UCSD-AML1 (cell line): Measurements from ENCODE around the gene CDC123.
"Not testable (repeated sequence)": the region's sequence is repeated elsewhere in the genome, so short reads cannot be mapped to it uniquely, and the experiment has no call there.

Source experiments
- DNase-seq: peaks from one replicate; lab custom pipeline; 2025; ENCODE audit not compliant: unreplicated experiment; lab: John Stamatoyannopoulos, UW

CDC123 gene

DNA sequence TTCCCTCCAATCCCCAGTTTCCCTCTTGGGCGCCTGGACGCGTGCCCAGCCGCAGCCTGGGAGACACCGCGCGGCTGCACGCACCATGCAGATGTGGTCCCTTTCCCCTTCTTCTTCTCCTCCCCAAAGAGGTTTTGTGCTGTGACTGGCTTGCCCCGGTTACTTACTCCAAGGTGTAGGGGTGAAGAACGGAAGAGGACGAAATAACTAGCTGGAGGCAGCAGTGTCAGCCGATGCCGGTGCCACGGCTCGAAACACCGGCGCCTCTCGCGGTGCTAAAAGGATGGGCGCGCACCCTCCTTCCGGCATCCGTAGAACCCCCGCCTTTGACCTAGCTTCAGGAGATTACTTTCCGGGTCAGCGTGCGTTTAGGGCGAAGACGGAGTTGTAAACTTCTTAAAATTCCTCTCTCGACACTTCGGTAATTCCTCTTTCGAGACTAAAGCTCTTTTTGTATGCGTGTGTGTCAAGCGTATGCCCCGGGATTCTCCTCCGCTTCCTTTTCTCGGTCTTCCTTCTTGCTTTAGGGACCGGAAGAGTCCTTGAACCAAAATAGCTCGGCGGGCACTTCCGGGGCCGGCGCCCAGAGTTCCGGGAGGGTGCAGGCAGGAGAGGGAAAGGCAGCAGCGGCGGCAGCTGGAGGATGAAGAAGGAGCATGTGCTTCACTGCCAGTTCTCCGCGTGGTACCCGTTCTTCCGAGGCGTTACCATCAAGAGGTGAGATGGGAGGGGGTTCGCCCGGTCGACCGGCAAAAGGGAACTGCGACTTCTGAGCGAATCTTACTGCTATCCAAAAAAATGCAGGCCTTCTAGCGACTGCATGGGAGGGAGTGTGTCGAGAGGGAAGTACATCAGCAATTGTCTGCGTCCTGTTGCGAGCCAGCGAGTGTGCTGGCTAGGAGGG lies at the start of gene CDC123, which contains the start of gene NUDT5:
CDC123 (plus strand) TSS at position 586 of the 904 bp plus-strand sequence; CDS start at position 644, 58 bp downstream.
NUDT5 (minus strand) TSS at position 289 of the 904 bp plus-strand sequence. CDS start 9,600 bp downstream, outside the sequence.
- DNase-seq: peak; percentile 92

DNA sequence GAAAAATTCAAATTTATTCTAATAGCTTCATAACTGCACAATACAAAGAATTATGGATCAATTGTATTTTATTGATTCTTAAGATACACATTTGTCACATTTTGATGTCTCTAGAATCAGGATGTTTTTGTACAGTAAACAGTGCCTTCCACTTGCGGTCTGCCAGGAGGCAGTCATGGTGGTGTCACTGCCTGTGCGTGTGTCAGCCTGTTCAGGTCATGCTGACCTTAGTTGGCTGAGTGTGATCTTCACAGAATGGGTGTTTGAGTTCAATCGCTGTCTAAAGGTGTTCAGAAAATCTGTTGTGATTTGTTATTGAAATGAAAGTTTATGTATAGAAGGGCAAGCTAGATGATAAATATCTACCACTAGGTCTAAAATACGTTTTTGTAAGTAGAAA lies 45.8 kb upstream of the CDC123 start:
- DNase-seq: no peak

DNA sequence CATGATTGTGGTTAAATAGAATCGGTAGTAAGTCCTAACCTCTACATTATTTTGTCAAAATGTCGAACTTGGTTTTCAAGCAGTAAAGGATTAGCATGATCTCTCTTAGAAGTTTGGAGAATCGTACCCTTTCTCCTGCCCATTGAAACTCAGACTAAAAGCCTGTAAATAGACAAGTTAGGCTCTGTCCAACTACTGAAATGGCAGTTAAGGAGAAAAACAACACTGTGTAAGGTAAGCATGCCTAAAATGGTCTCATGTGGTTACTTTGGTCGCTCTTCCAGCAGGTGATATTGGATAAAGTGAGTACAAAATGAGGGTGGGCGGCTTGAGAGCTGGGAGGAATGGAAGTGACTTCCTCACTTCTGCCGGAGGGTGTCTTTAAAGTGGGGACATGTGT lies 41.5 kb upstream of the CDC123 start:
- DNase-seq: no peak

DNA sequence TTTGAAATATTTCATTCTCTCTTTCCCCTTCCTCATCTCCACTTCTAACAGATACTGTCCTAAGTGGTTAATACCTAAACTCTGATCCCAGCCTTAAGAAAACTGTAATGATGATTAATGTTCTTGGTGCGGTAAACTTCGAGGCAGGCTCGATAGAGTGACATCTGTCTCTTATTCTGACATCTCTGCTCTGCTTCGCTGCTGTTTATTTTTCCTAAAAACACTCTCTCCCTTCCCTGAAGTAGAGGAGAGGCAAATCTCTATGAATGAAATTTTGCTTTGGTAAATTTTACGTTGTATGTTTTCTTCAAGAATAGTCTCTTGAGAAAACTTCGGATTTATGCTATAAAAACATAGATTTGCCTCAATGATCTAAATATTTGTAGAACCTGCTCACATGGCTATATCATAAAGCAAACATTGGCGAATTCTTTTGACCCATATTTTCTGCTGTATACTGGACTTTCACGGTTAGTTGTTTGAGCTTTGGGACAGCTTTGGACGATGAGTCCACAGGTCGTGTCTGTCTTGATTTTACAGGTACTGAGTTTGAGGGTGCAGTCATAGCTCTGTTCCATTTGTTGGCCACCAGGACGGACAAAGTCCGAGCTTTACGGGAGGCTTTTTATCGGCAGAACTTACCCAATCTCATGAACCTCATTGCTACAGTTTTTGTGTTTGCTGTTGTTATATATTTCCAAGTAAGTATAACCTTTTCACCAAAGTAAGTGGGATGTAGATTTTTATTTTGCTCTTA lies 39.4 kb upstream of the CDC123 start:
- DNase-seq: no peak

DNA sequence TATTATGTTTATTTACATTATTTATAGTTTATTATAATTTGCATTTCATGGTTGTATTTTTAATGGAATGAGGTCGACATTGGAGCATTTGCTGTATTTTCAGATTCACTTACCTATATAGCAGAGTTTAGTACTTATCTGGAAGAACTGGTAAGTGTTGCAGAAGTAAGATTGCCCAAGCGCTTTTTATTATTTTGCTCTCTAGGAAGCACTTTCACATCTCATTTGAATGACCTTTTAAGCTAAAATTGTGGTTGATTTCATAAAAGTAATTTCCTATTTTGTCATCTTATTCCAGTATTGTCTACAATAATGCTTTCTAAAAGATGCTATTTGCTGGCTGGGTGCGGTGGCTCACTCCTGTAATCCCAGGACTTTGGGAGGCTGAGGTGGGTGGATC lies 37.9 kb upstream of the CDC123 start:
- no peak for DNase-seq

- DNase-seq: no peak
These were observed 35.3 kb upstream of the CDC123 start for GRCh38 chr10:12160664-12161063.

DNA sequence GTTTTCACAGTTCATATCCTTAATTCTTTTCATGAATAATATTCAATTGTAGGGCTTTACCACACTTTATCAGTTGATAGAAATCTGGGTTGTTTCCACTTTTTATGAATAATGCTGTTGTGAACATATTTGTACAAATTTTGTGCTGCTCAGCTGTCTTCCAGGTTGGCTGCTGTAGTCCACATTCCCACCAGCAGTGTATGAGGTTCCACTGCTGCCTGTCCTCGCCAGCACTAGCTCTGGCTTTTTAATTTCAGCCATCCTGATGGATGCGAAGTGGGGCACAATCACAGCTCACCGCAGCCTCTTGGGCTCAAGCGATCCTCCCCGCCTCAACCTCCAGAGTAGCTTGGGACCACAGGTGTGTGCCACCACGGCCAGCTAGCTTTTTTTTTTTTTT lies 33.1 kb upstream of the CDC123 start:
- no peak for DNase-seq

GRCh38 chr10:12164085-12164484 lies 31.9 kb upstream of the CDC123 start:
- DNase-seq: no peak

- DNase-seq: no peak
These were observed 31.0 kb upstream of the CDC123 start for GRCh38 chr10:12165036-12165435.

DNA sequence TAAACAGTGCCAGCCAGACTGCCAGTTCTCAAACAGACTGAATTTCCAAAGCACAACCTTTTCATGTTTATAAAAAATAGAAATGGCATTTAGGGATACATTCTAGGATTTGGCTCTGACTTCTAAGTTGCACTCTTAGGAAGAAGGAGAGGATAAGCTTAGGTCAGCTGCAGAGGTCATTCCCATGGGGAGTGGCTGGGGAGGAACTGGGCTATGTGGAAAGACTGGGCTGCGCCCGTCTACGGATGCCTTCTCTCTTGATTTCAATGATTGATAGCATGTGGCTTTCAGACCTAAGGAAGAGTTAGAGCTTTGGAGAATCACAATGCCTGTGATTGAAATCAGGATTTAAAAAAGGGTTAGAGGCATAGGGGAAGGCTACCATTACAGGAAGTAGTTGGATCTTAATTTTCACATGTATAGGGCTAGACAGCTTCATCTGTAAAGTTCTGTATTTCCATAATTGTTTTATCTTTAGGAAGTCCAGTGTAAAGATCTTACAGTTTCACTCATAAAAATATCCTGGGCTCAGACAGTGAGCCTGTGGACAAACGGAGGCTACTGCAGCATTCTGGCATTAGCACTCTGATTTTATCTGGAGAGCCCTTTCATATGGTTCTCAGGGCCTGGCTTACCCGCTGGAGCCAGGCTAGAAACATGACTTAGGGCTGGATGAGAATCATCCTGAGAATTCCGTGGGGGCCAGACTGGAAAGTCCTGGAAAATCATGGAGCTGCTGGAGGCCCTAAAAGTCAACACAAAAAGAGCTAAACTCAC lies 29.8 kb upstream of the CDC123 start:
- DNase-seq: no peak

DNA sequence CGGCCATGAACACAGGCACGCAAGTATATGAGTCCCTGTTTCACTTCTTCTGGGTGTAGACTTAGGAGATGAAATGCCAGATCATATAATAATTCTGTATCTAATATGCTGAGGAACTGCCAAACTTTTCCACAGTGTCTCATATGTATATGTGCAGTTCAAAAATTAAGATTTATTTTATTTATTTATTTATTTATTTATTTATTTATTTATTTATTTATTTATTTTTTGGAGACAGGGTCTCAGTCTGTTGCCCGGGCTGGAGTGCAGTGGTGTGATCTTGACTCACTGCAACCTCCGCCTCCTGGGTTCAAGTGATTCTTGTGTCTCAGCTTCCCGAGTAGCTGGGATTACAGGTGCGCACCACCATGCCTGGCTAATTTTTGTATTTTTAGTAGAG lies 24.5 kb upstream of the CDC123 start:
- not testable (repeated sequence) for DNase-seq

- DNase-seq: no peak
These were observed 18.3 kb upstream of the CDC123 start for GRCh38 chr10:12177642-12178041.

- DNase-seq: no peak
These were observed 16.3 kb upstream of the CDC123 start for GRCh38 chr10:12179606-12180170.

GRCh38 chr10:12180221-12180974 lies 15.6 kb upstream of the CDC123 start:
- DNase-seq: no peak

DNA sequence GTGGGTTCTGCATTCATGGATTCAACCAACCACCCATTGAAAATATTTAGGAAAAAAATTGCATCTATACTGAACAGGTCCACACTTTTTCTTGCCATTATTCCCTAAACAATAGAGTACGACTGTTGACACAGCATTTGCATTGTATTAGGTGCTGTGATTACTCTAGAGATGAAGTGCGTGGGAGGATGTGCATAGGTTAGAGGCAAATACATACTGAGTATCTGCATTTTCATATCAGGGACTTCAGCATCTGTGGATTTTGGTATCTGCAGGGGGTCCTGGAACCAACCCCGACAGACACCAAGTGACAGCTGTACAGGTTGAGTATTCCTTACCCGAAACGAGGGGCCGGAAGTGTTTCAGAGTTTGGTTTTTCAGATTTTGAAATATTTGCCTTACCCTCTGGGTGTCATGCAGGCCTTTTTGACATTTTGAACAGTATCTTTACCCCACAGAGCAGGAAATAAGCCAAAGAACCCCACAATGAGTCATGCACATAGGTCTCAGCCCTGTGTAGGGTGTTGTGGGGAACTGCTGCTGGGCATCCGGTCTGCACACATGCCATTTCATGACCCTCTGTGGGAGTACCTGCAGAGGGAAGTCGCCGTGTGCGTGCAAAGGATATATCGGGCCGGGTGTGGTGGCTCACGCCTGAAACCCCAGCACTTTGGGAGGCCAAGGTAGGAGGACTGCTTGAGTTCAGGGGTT lies 14.8 kb upstream of the CDC123 start:
- peak; percentile 85 for DNase-seq

- no peak for DNase-seq
These were observed 11.8 kb upstream of the CDC123 start for GRCh38 chr10:12184165-12184564.

DNA sequence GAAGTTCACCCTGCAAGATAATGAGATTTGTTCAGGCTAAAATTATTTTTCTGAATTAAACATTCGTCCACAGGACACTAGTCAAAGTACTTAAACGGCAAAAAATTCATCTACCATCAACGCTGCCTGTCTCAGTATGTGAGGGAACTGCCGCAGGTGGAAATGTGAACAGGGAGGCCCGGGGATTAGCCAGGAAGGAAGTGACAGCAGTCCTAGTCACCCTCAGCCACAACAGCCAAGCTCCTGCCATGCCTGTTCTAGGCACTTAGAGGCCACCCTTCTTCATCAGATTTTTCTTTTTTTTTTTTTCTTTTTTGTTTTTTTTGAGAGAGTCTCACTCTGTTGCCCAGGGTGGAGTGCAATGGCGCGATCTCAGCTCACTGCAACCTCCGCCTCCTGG lies 9.7 kb upstream of the CDC123 start:
- peak; percentile 44 for DNase-seq

GRCh38 chr10:12187321-12187905 lies 8.6 kb upstream of the CDC123 start:
- DNase-seq: no peak

- DNase-seq: no peak
These were observed 7.3 kb upstream of the CDC123 start for GRCh38 chr10:12188656-12189055.
